Astrocyte of the cerebellum (primary cell): ENCODE results near the gene AGAP1.
A peak's percentile ranks its signal among the peaks of the same experiment; 100 is the strongest.

Experiments
- DNase-seq: peaks from one replicate; pipeline ENCODE4 v3.0.0-alpha.2; 2011; ENCODE audit warnings: low read depth
- H3K4me3 ChIP-seq: 2 replicates; pipeline ENCODE4 v1.5.1; 2011; ENCODE audit warnings: mild to moderate bottlenecking, low read depth, low read length, moderate library complexity
- CTCF ChIP-seq: IDR thresholded peaks from 2 replicates; pipeline ENCODE4 v1.5.1; 2012; ENCODE audit warnings: low read length, low read depth, moderate library complexity, mild to moderate bottlenecking; ENCODE audit errors: missing control alignments
- in situ Hi-C: cut with HindIII; loops from 2 replicates; pipeline ENCODE4 v1.10.0; 2017; ENCODE audit warnings: low sequenced_read_pairs

AGAP1 gene

GRCh38 chr2:236164925-236165841, 671.3 kb downstream of the AGAP1 start:
- no peak for DNase-seq
- in situ Hi-C loops: no loop called here
- H3K4me3 ChIP-seq: peak overlapping the region; percentile 50
- TF ChIP-seq CTCF: no peak

- no peak for TF ChIP-seq CTCF
- H3K4me3 ChIP-seq: peak overlapping the region; percentile 50
- in situ Hi-C loops: no loop called here
Observed at GRCh38 chr2:236165842-236166795, 672.3 kb downstream of the AGAP1 start.

GRCh38 chr2:236166796-236167296, 673.0 kb downstream of the AGAP1 start:
- no peak for TF ChIP-seq CTCF
- peak overlapping the region; percentile 50 for H3K4me3 ChIP-seq
- no peak for DNase-seq
- in situ Hi-C loops: no loop called here

More at GRCh38 chr2:236165842-236166795, 672.3 kb downstream of the AGAP1 start:
- DNase-seq: no peak

GRCh38 chr2:236167297-236168109, 673.7 kb downstream of the AGAP1 start:
- peak; percentile 47 for TF ChIP-seq CTCF
- DNase-seq: no peak
- H3K4me3 ChIP-seq: peak overlapping the region; percentile 50
- in situ Hi-C loops: no loop called here

GRCh38 chr2:236168110-236169080, 674.6 kb downstream of the AGAP1 start, which contains the start of gene GBX2:
Gene GBX2 (minus strand): TSS chr2:236168386. CDS start chr2:236167971, 415 bp downstream.
- in situ Hi-C loops: no loop called here
- H3K4me3 ChIP-seq: peak within 1 kb of the TSS; percentile 50
- no peak for DNase-seq
- no peak for TF ChIP-seq CTCF
